Stimulated activated CD4-positive, alpha-beta T cell treated with anti-CD3 and anti-CD28 coated beads, TNF-alpha, amount 100 ng/mL, for 1 hour (primary cell): ENCODE measurements around the gene MMP27.

Experiments used
- DNase-seq, 3 donors: peaks; one replicate each; pipeline ENCODE4 v3.0.0-alpha.2; 2020; ENCODE audit warnings: low read depth in 3 of 3, low spot score in 1 of 3

The MMP27 gene

GRCh38 chr11:102704841-102705240, 728 bp downstream of the MMP27 start:
- no peak for DNase-seq

- DNase-seq = no peak
Observed at GRCh38 chr11:102703826-102704493, 1.6 kb downstream of the MMP27 start.

GRCh38 chr11:102695201-102695600, 10.4 kb downstream of the MMP27 start:
- DNase-seq = no peak

- DNase-seq = no peak
Observed at GRCh38 chr11:102685754-102686153, 19.8 kb downstream of the MMP27 start.

DNA sequence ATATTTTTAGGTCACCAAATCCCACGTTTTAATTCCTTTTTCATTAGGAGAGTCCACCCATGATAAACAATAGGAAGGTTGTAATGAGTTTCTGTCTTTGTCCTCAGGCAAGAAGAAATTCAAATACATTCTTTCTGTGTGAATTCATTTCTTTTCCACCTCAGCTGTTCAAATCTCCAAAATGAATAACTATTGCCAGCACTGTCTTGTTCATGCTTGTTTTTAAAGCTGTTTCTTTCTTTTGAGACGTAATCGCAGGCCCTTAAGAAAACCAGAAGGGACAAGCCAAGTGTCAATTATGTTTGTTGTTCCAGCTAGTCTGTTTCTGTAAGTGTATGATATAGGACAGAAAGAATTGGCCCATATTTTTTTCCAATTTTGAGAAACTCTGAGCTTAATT, 20.2 kb downstream of the MMP27 start:
- no peak for DNase-seq

DNA sequence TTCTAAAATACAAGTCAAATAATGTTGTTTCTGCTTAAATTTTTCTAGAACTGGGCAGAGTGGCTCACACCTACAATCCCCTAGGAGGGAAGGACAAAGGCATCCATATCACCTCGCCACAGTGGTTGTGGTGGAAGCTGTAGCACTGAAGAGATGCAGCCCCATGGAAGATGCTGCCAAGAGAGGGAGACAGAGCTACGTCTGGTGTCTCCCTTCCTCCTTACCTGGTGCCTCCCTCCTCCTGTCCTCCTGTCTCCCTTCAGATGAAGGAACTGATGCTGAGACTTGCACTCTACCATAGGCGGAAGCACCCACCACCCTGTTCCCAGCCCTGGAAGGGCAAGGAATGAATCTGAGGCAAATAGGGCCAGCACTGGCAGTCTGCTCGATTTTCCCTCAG, 22.3 kb downstream of the MMP27 start:
- DNase-seq = no peak

DNA sequence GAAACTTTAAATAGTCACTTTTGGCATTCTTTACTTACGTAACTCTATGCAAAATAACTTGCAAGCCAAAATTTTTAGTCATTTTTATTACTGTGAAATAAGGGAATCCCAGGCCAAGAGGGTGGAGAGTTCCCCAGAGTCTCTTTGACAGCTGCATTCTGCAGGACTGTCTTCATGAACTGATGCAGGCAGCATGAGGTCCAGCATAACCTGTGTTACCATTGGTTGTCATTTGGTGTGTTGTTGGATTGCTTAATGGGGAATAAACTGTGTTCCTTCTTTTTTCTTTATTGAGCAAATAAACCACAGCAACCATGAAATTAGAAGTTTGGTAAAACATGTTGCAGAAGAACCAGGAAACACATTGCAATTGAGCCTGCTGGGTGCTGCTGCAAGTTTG, 24.6 kb downstream of the MMP27 start:
- no peak for DNase-seq

- no peak for DNase-seq
Observed at GRCh38 chr11:102678022-102678421, 27.5 kb downstream of the MMP27 start.

DNA sequence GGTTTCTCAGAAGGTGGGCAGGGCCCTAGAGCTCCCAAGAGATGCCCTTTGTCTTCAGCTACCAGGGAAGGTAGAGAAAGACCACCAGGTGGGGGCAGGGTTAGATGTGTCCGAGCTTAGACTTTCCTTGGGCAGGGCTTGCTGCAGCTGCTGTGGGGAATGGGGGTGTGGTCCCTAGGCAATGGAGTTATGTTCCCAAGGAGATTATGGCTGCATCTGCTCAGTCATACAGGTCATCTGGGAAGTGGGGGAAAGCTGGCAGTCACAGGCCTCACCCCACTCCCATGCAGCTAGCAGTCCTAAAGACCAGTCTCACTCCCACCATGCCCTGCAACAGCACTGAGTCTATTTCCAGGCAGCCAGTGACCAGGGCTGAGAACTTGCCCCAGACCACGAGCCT, 29.5 kb downstream of the MMP27 start:
- no peak for DNase-seq

GRCh38 chr11:102669664-102670063, 35.9 kb downstream of the MMP27 start:
- no peak for DNase-seq

DNA sequence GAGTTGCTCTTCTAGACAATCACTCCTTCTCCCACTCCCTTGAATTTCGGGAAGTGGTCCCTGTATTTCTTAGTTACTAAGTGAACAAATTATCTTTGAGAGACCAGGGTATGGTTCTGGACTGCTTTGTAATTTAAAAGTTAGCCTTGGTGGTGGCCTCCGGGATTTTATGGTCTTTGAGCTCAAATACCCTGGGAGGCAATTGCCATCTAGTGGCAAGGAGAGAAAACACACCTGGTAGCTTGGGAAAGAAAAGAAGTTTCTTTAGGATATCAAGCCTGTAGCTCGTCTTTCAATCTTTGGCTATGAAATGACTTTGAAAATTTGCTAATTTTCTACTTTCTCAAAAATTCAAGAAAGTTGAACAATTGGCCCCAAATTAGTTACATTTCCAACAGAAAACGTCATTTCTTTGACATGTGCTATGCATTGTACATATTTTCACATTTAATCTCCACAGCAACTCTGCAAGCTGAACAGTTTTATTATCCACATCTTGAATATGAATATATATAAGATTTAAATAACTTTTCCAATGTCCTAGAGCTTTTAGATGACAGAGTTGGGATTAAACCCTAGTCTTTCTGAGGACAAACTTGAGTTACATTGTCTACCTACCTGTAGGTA, 39.1 kb downstream of the MMP27 start:
- no peak for DNase-seq

DNA sequence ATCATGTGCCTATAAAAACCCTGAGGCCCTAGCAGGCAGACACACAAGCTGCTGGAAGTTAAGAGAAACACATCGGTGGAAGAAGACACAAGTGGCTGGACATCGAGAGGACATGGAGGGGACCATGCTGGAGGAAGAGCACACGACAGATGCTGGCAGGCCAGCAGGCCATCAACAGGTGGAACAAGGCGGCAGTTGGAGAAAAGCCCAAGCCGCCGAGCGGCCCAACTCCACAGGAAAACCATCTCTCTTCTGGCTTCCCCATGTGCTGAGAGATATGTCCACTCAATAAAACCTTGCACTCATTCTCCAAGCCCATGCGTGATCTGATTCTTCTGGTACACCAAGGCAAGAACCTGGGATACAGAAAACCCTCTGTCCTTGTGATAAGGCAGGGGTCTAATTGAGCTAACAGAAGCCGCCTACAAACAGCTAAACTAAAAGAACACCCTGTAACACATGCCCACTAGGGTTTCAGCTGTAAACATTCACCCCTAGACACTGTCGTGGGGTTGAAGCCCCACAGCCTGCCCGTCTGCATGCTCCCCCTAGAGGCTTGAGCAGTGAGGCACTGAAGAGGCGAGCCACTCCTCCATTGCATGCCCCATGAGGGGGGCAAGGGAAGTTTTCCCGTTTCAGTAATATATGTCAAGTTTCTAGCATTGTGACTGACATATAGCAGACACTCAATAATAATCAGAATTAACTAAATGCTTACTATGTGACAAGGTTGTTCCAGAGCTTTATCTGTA, 41.4 kb downstream of the MMP27 start:
- DNase-seq = no peak

GRCh38 chr11:102662607-102663006, 43.0 kb downstream of the MMP27 start:
- DNase-seq = no peak

DNA sequence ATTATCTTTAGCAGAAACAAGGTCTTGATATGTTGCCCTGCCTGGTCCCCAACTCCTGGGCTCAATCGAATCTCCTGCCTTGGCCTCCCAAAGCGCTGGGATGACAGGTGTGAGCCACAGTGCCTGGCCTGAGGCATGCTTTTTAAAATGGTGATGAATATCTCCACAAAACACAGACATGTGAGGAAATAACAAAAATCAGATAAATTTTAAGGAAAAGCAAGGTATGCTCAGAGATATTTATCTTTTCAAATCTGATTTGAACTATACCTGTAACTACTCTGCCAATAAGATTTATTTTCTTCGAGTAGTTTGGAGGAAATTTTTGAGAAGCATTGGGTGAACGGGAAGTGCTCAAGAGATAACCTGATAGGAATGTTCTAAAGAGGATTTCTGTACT, 44.5 kb downstream of the MMP27 start:
- DNase-seq = no peak

DNA sequence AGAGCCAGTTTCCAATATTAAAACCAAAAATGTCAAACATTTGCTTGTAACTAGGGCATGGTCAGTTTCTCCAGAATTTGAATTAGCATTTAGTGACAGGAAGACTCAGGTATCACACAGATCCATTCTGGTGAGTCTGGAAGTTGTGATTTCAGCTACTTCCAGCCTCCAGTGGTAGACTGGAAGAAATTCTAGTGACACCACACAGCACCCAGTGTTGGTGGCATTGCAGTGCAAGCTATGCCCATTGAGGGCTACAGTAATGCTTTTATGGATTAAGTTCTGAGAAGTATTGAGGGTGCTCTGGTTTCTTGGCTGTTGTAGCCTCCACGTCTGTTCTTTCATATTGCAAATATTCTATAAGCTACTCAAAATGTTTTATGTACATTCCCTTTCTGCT, 49.0 kb downstream of the MMP27 start:
- no peak for DNase-seq

DNA sequence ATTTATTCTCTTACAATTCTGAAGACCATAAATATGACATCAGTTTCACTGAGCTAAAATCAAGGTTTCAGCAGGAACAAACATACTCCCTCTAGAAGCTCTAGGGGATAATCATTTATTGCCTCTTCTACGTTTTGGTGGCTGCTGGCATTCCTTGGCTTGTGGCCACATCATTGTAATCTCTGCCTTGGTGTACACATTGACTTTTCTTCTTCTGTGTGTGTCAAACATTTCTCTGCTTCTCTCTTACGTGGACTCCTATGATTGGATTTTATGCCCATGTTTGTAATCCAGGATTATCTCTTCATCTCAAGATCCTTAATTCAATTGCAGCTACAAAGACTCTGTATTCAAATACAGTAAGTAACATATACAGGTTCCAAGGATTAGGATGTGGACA, 50.0 kb downstream of the MMP27 start:
- no peak for DNase-seq

DNA sequence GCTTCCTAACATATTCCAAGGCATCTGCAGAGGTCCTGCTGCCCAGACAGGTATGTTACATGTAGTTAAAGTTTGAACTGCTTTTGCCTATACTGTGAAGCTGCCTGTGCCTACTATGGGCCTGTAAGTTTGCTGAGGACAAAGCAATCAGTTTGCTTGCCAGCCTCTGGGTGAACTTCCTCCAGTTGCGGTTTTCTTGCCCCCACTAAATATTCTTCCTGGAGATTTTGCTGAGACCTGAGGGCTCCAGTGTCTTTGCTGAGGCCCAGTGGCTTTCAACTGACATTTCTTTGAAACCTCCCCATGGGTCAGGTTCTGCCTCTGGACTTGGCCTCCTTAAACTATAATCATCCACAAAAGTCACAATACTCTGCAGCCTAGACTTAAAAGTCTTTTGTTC, 50.8 kb downstream of the MMP27 start:
- DNase-seq = no peak

- DNase-seq = no peak
Observed at GRCh38 chr11:102653744-102654291, 51.8 kb downstream of the MMP27 start.

- DNase-seq = no peak
Observed at GRCh38 chr11:102647430-102647829, 58.1 kb downstream of the MMP27 start.

DNA sequence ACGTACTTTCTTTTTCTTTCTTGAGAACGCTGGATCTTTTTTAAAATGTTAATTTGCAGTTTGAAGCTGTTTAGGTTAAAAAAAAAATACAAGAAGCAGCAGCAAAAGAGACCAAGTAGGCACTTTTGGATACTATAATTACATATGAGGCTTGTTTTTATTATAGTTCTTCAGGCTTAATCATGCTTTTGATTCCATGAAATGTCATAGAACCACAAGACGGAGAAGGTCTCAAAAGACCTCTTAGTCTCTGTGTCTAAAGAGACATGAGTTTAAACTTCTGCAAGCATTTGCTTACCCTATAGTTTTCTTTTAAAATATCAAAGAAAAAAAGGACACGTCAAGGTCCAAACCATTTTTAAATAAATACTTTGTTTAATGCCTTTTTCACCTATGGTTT, 61.6 kb downstream of the MMP27 start:
- no peak for DNase-seq
